HG02943 (cell line): ENCODE results near the gene TMEM139.
"Not testable (repeated sequence)": the region's sequence is repeated elsewhere in the genome, so short reads cannot be mapped to it uniquely, and the experiment has no call there.

Experiments used
- ATAC-seq: cut with Tn5 transposase; IDR thresholded peaks from one replicate; pipeline ENCODE4 v1.9.1; 2021; ENCODE audit warnings: mild to moderate bottlenecking, low read depth, moderate library complexity; ENCODE audit not compliant: unreplicated experiment

The TMEM139 gene

GRCh38 chr7:143257501-143257900, 27.3 kb upstream of the TMEM139 start:
- ATAC-seq = no peak

- ATAC-seq = peak; percentile 39
These were observed 25.9 kb upstream of the TMEM139 start for GRCh38 chr7:143258831-143259230.

GRCh38 chr7:143259765-143260164, 25.0 kb upstream of the TMEM139 start:
- ATAC-seq = no peak

GRCh38 chr7:143261901-143262300, 22.9 kb upstream of the TMEM139 start:
- no peak for ATAC-seq

- ATAC-seq = peak; percentile 91
These were observed 21.2 kb upstream of the TMEM139 start, which contains the start of gene GSTK1 for GRCh38 chr7:143263266-143264195. Gene GSTK1 (plus strand): TSS chr7:143263441. CDS start chr7:143263514, 73 bp downstream.

- not testable (repeated sequence) for ATAC-seq
These were observed 20.6 kb upstream of the TMEM139 start for GRCh38 chr7:143264196-143264568.

- ATAC-seq = no peak
These were observed 19.6 kb upstream of the TMEM139 start for GRCh38 chr7:143265017-143265693.

GRCh38 chr7:143269251-143269650, 15.5 kb upstream of the TMEM139 start:
- no peak for ATAC-seq

GRCh38 chr7:143271240-143271639, 13.5 kb upstream of the TMEM139 start:
- ATAC-seq = no peak

GRCh38 chr7:143272871-143273270, 11.9 kb upstream of the TMEM139 start:
- no peak for ATAC-seq

- no peak for ATAC-seq
These were observed 5.3 kb upstream of the TMEM139 start for GRCh38 chr7:143279186-143280098.

- ATAC-seq = no peak
These were observed 4.6 kb upstream of the TMEM139 start for GRCh38 chr7:143280160-143280559.

- no peak for ATAC-seq
These were observed 4.2 kb upstream of the TMEM139 start for GRCh38 chr7:143280566-143280965.

- no peak for ATAC-seq
These were observed 3.2 kb upstream of the TMEM139 start for GRCh38 chr7:143281529-143281928.

GRCh38 chr7:143282124-143282523, 2.6 kb upstream of the TMEM139 start:
- ATAC-seq = no peak

GRCh38 chr7:143283381-143283780, 1.4 kb upstream of the TMEM139 start:
- ATAC-seq = no peak

GRCh38 chr7:143285470-143285778, 666 bp downstream of the TMEM139 start:
- ATAC-seq = no peak

GRCh38 chr7:143285806-143286521, 1.2 kb downstream of the TMEM139 start:
- no peak for ATAC-seq

GRCh38 chr7:143286522-143286890, 1.7 kb downstream of the TMEM139 start:
- no peak for ATAC-seq

GRCh38 chr7:143287339-143287934, 2.7 kb downstream of the TMEM139 start:
- no peak for ATAC-seq
